PC-3 (cell line): ENCODE data around the gene MIP. TPM values are rescaled to one million over a fixed set of nuclear protein-coding genes. Genes with fewer than 3 reads are reported as not detected.
A peak's percentile ranks its signal among the peaks of the same experiment; 100 is the strongest.

Experiments used
- ATAC-seq: fragments of 200-7000 bp; cut with Tn5 transposase; 2 replicates; pipeline ENCODE4 v1.9.1; 2020; ENCODE audit warnings: mild to moderate bottlenecking, moderate library complexity
- BruUV-seq: library from RNA; stranded (reverse); fragments of 400-500 nt; replicated peaks from 2 replicates; lab custom pipeline; 2021; lab: Mats Ljungman, UMichigan
- CTCF ChIA-PET: fragments of 300-600 bp; sonication (Branson Sonifier 250); formaldehyde crosslinking; loops from one replicate; lab custom pipeline; 2022; ENCODE audit warnings: antibody characterized with exemption; lab: Charles Lee
- POLR2A ChIA-PET: fragments of 300-600 bp; sonication (Branson Sonifier 250); formaldehyde crosslinking; loops from one replicate; lab custom pipeline; 2022; ENCODE audit warnings: antibody characterized with exemption; ENCODE audit not compliant: unreplicated experiment; lab: Charles Lee
- DNase-seq: peaks from one replicate; pipeline ENCODE4 v3.0.0-alpha.2; 2015
- H2AFZ ChIP-seq: fragments of 300-600 bp; sonication (generic); 2 replicates; pipeline ENCODE4 v1.6.0; 2016; ENCODE audit warnings: antibody characterized with exemption, low read length
- H3F3A ChIP-seq: fragments of 300-600 bp; sonication (generic); one replicate; pipeline ENCODE4 v1.6.0; 2017; ENCODE audit warnings: antibody characterized with exemption, low read length, control low read depth, mild to moderate bottlenecking; ENCODE audit not compliant: unreplicated experiment
- H3K27ac ChIP-seq: fragments of 300-600 bp; sonication (generic); 2 replicates; pipeline ENCODE4 v1.5.1; 2016; ENCODE audit warnings: mild to moderate bottlenecking, low read length
- H3K27me3 ChIP-seq: fragments of 300-600 bp; sonication (generic); 2 replicates; pipeline ENCODE4 v1.6.1; 2016; ENCODE audit warnings: low read length, mixed read lengths
- H3K36me3 ChIP-seq: fragments of 300-600 bp; sonication (generic); 2 replicates; pipeline ENCODE4 v1.6.1; 2016; ENCODE audit warnings: low read depth, mixed run types, low read length, mixed read lengths
- H3K4me1 ChIP-seq: fragments of 300-600 bp; sonication (generic); 2 replicates; pipeline ENCODE4 v1.5.1; 2016; ENCODE audit warnings: low read length; ENCODE audit not compliant: insufficient read depth
- H3K4me2 ChIP-seq: fragments of 300-600 bp; sonication (generic); 2 replicates; pipeline ENCODE4 v1.6.0; 2016; ENCODE audit warnings: low read length
- H3K4me3 ChIP-seq: fragments of 300-600 bp; sonication (generic); 2 replicates; pipeline ENCODE4 v1.5.1; 2016; ENCODE audit warnings: mild to moderate bottlenecking, low read length, mixed read lengths
- H3K79me2 ChIP-seq: fragments of 300-600 bp; sonication (generic); 2 replicates; pipeline ENCODE4 v1.6.1; 2017; ENCODE audit warnings: low read length, mixed read lengths
- H3K9ac ChIP-seq: fragments of 300-600 bp; sonication (generic); 2 replicates; pipeline ENCODE4 v1.6.0; 2016; ENCODE audit warnings: mild to moderate bottlenecking, low read length
- H3K9me2 ChIP-seq: fragments of 300-600 bp; sonication (generic); replicated peaks from 2 replicates; pipeline ENCODE4 v1.6.1; 2016; ENCODE audit warnings: mixed run types, low read length, mixed read lengths
- H3K9me3 ChIP-seq: fragments of 300-600 bp; sonication (generic); 2 replicates; pipeline ENCODE4 v1.6.1; 2016; ENCODE audit warnings: low read length, mixed read lengths
- H4K20me1 ChIP-seq: fragments of 300-600 bp; sonication (generic); 2 replicates; pipeline ENCODE4 v1.6.1; 2016; ENCODE audit warnings: low read length, mixed read lengths
- CTCF ChIP-seq: fragments of 300-600 bp; sonication (generic); conservative IDR thresholded peaks from 2 replicates; pipeline ENCODE4 v1.5.1; 2017; ENCODE audit warnings: antibody characterized with exemption, low read depth, mild to moderate bottlenecking, low read length
- EZH2 ChIP-seq: fragments of 300-600 bp; sonication (generic); IDR thresholded peaks from one replicate; pipeline ENCODE4 v1.6.1; 2017; ENCODE audit warnings: antibody characterized with exemption, mild to moderate bottlenecking, low read length; ENCODE audit not compliant: unreplicated experiment
- EZH2phosphoT487 ChIP-seq: fragments of 300-600 bp; sonication (generic); IDR thresholded peaks from 2 replicates; pipeline ENCODE4 v1.6.1; 2018; ENCODE audit warnings: mild to moderate bottlenecking, antibody characterized with exemption, low read length, borderline replicate concordance
- intact Hi-C: fragments of 100-400 bp; cut with micrococcal nuclease; formaldehyde crosslinking; loops from 2 replicates; pipeline ENCODE4 v1.9.0; 2023
- total RNA-seq: library from RNA; depleted of rRNA; stranded (reverse); fragments of >200 nt; gene quantifications from 2 replicates; pipeline ENCODE4 v1.2.3, GENCODE V29; 2014

The MIP gene
- total RNA-seq, 1 experiment from 2014 or later, result not detected

- Histone ChIP-seq H3K79me2 (peaks cover 21% of the 10 kb centered on the region), H3F3A (no peaks in the 10 kb centered on the region), H3K9ac (no peak overlapping the region), H3K9me3 (no peaks in the 10 kb centered on the region), H3K9me2 (no peaks in the 10 kb centered on the region), H3K4me2 (no peak overlapping the region), H3K4me3 (no peak overlapping the region), H3K27me3 (no peaks in the 10 kb centered on the region), H3K4me1 (peaks cover 7% of the 10 kb centered on the region), H4K20me1 (no peaks in the 10 kb centered on the region), H2AFZ (no peak overlapping the region), H3K27ac (no peak overlapping the region), H3K36me3 (no peaks in the 10 kb centered on the region)
- no peak for DNase-seq
- ATAC-seq, result no peak
- ChIA-PET CTCF (no interaction called here), POLR2A (no interaction called here)
- no TSS peak for BruUV-seq
- intact Hi-C loops, result no loop called here
- TF ChIP-seq CTCF (no peak), EZH2 (no peak), EZH2phosphoT487 (no peak)
These were observed 19.9 kb upstream of the MIP start for GRCh38 chr12:56474389-56474788.

GRCh38 chr12:56469007-56469930, 14.8 kb upstream of the MIP start:
- intact Hi-C loops, result loop anchor here (10.0 kb wide), 1 partner anchor 274 kb away; no protein-coding TSS in a partner anchor
- H3K4me1 ChIP-seq, result peaks cover 13% of the 10 kb centered on the region
- TF ChIP-seq EZH2phosphoT487, result no peak
- TF ChIP-seq CTCF, result no peak
- TF ChIP-seq EZH2, result no peak
- H3K4me3 ChIP-seq, result peak overlapping the region; percentile 97
- DNase-seq (peak; percentile 22), ATAC-seq (peak; percentile 45)
- H3K36me3 ChIP-seq, result no peaks in the 10 kb centered on the region
- no peaks in the 10 kb centered on the region for H3K9me3 ChIP-seq
- H3K9ac ChIP-seq, result peak overlapping the region; percentile 99
- ChIA-PET CTCF (no interaction called here), POLR2A (interaction anchor here (0.6 kb wide), 1 partner anchor 8 kb away, joined by 3 read pairs; no protein-coding TSS in a partner anchor)
- peaks cover 31% of the 10 kb centered on the region for H3K79me2 ChIP-seq
- no peaks in the 10 kb centered on the region for H4K20me1 ChIP-seq
- H3K27ac ChIP-seq, result peak overlapping the region; percentile 76
- H3F3A ChIP-seq, result no peaks in the 10 kb centered on the region
- peak overlapping the region; percentile 97 for H3K4me2 ChIP-seq
- BruUV-seq, result no TSS peak
- H3K27me3 ChIP-seq, result no peaks in the 10 kb centered on the region
- H2AFZ ChIP-seq, result peak overlapping the region; percentile 94
- no peaks in the 10 kb centered on the region for H3K9me2 ChIP-seq
